PC-3 (cell line): ENCODE data around the gene NAA40. TPM values are rescaled to one million over a fixed set of nuclear protein-coding genes. Genes with fewer than 3 reads are reported as not detected.
A peak's percentile ranks its signal among the peaks of the same experiment; 100 is the strongest.

Experiments
- ATAC-seq: fragments of 200-7000 bp; cut with Tn5 transposase; 2 replicates; pipeline ENCODE4 v1.9.1; 2020; ENCODE audit warnings: mild to moderate bottlenecking, moderate library complexity
- BruUV-seq: library from RNA; stranded (reverse); fragments of 400-500 nt; replicated peaks from 2 replicates; lab custom pipeline; 2021; lab: Mats Ljungman, UMichigan
- CTCF ChIA-PET: fragments of 300-600 bp; sonication (Branson Sonifier 250); formaldehyde crosslinking; loops from one replicate; lab custom pipeline; 2022; ENCODE audit warnings: antibody characterized with exemption; lab: Charles Lee
- POLR2A ChIA-PET: fragments of 300-600 bp; sonication (Branson Sonifier 250); formaldehyde crosslinking; loops from one replicate; lab custom pipeline; 2022; ENCODE audit warnings: antibody characterized with exemption; ENCODE audit not compliant: unreplicated experiment; lab: Charles Lee
- DNase-seq: peaks from one replicate; pipeline ENCODE4 v3.0.0-alpha.2; 2015
- H2AFZ ChIP-seq: fragments of 300-600 bp; sonication (generic); 2 replicates; pipeline ENCODE4 v1.6.0; 2016; ENCODE audit warnings: antibody characterized with exemption, low read length
- H3F3A ChIP-seq: fragments of 300-600 bp; sonication (generic); one replicate; pipeline ENCODE4 v1.6.0; 2017; ENCODE audit warnings: antibody characterized with exemption, low read length, control low read depth, mild to moderate bottlenecking; ENCODE audit not compliant: unreplicated experiment
- H3K27ac ChIP-seq: fragments of 300-600 bp; sonication (generic); 2 replicates; pipeline ENCODE4 v1.5.1; 2016; ENCODE audit warnings: mild to moderate bottlenecking, low read length
- H3K27me3 ChIP-seq: fragments of 300-600 bp; sonication (generic); 2 replicates; pipeline ENCODE4 v1.6.1; 2016; ENCODE audit warnings: low read length, mixed read lengths
- H3K36me3 ChIP-seq: fragments of 300-600 bp; sonication (generic); 2 replicates; pipeline ENCODE4 v1.6.1; 2016; ENCODE audit warnings: low read depth, mixed run types, low read length, mixed read lengths
- H3K4me1 ChIP-seq: fragments of 300-600 bp; sonication (generic); 2 replicates; pipeline ENCODE4 v1.5.1; 2016; ENCODE audit warnings: low read length; ENCODE audit not compliant: insufficient read depth
- H3K4me2 ChIP-seq: fragments of 300-600 bp; sonication (generic); 2 replicates; pipeline ENCODE4 v1.6.0; 2016; ENCODE audit warnings: low read length
- H3K4me3 ChIP-seq: fragments of 300-600 bp; sonication (generic); 2 replicates; pipeline ENCODE4 v1.5.1; 2016; ENCODE audit warnings: mild to moderate bottlenecking, low read length, mixed read lengths
- H3K79me2 ChIP-seq: fragments of 300-600 bp; sonication (generic); 2 replicates; pipeline ENCODE4 v1.6.1; 2017; ENCODE audit warnings: low read length, mixed read lengths
- H3K9ac ChIP-seq: fragments of 300-600 bp; sonication (generic); 2 replicates; pipeline ENCODE4 v1.6.0; 2016; ENCODE audit warnings: mild to moderate bottlenecking, low read length
- H3K9me2 ChIP-seq: fragments of 300-600 bp; sonication (generic); replicated peaks from 2 replicates; pipeline ENCODE4 v1.6.1; 2016; ENCODE audit warnings: mixed run types, low read length, mixed read lengths
- H3K9me3 ChIP-seq: fragments of 300-600 bp; sonication (generic); 2 replicates; pipeline ENCODE4 v1.6.1; 2016; ENCODE audit warnings: low read length, mixed read lengths
- H4K20me1 ChIP-seq: fragments of 300-600 bp; sonication (generic); 2 replicates; pipeline ENCODE4 v1.6.1; 2016; ENCODE audit warnings: low read length, mixed read lengths
- EZH2 ChIP-seq: fragments of 300-600 bp; sonication (generic); IDR thresholded peaks from one replicate; pipeline ENCODE4 v1.6.1; 2017; ENCODE audit warnings: antibody characterized with exemption, mild to moderate bottlenecking, low read length; ENCODE audit not compliant: unreplicated experiment
- EZH2phosphoT487 ChIP-seq: fragments of 300-600 bp; sonication (generic); IDR thresholded peaks from 2 replicates; pipeline ENCODE4 v1.6.1; 2018; ENCODE audit warnings: mild to moderate bottlenecking, antibody characterized with exemption, low read length, borderline replicate concordance
- intact Hi-C: fragments of 100-400 bp; cut with micrococcal nuclease; formaldehyde crosslinking; loops from 2 replicates; pipeline ENCODE4 v1.9.0; 2023
- total RNA-seq: library from RNA; depleted of rRNA; stranded (reverse); fragments of >200 nt; gene quantifications from 2 replicates; pipeline ENCODE4 v1.2.3, GENCODE V29; 2014
- TF ChIP-seq, protein P1 (sequence below): fragments of 300-600 bp; sonication (generic); conservative IDR thresholded peaks from 2 replicates; pipeline ENCODE4 v1.5.1; 2017; ENCODE audit warnings: antibody characterized with exemption, low read depth, mild to moderate bottlenecking, low read length

NAA40 gene
- total RNA-seq, 1 experiment from 2014 or later, result 20.9 TPM

DNA sequence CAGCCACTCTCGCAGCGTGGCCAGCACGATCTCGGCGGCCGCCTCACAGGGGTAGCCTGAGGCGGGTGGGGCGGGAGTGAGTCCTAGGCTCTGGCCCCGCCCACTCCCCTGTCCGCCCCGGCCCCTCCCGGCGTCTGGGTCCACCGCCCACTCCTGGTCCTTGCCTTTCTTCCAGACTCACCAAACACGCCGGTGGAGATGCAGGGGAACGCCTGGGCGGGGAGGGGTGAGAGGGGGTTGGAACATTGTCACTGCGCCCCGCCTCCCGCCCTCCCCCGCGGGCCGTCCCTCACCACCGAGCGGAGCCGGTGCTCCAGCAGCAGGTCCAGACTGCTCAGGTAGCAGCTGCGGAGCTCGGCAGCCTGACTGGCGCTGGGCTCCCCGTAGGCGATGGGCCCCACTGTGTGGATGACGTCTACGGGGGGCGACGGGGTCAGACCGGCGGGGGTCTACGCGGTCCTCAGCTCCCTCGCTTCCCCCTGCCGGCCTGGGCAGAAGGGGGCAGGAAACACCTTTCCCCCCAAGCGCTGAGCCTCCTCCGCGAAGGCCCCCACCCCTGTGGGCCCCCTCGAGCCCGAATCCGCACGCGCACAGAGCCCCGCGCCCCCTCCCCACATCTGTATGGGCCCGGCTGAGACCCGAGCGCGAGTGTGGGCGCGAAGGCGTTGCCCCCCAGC is 60.7 kb downstream of the NAA40 start:
- Histone ChIP-seq H3K4me3 (peak overlapping the region; percentile 43), H4K20me1 (no peaks in the 10 kb centered on the region)

DNA sequence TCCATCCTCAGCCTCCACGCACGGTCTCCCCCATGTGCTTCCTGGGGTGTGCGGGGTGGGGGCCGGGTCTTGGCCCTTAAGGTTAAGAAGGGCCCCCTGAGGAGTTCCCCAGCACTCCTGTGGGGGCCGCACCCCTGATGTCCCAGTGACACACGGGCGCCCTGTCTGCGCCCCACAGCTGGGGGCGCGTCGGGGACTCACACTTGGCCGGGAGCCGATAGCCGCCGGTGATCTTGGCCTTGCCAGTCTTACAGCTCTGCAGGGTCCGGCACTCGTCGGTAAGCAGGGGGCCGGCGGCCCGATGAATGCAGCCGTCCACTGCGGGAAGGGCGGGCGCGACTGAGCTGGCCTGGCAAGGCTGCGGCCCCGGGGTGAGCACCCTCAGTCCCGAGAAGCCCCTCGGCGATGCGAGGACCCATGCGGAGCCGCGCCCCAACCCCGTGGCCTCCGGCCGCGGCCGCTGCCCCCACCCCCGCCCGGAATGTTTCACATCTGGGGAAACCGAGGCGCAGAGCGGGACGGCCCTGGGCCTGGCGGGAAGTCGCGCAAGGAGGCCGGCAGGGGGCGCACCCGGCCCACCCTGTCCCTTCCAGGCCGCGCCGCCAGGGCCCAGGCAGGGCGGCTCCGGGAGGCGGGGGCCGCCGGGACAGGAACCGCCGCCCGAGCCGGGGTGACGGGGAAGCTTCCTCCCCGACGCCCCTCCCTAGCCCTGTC is 61.4 kb downstream of the NAA40 start:
- no peaks in the 10 kb centered on the region for H3K9me3 ChIP-seq
- no peaks in the 10 kb centered on the region for H3F3A ChIP-seq
- no peak overlapping the region for H2AFZ ChIP-seq
- TF ChIP-seq EZH2phosphoT487 (no peak), EZH2 (no peak)
- TF ChIP-seq, protein P1, sequence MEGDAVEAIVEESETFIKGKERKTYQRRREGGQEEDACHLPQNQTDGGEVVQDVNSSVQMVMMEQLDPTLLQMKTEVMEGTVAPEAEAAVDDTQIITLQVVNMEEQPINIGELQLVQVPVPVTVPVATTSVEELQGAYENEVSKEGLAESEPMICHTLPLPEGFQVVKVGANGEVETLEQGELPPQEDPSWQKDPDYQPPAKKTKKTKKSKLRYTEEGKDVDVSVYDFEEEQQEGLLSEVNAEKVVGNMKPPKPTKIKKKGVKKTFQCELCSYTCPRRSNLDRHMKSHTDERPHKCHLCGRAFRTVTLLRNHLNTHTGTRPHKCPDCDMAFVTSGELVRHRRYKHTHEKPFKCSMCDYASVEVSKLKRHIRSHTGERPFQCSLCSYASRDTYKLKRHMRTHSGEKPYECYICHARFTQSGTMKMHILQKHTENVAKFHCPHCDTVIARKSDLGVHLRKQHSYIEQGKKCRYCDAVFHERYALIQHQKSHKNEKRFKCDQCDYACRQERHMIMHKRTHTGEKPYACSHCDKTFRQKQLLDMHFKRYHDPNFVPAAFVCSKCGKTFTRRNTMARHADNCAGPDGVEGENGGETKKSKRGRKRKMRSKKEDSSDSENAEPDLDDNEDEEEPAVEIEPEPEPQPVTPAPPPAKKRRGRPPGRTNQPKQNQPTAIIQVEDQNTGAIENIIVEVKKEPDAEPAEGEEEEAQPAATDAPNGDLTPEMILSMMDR, result peak; percentile 60
- H3K27me3 ChIP-seq, result no peaks in the 10 kb centered on the region
- H3K9ac ChIP-seq, result no peak overlapping the region
- intact Hi-C loops, result loop anchor here (2.0 kb wide), 1 partner anchor 153 kb away; no protein-coding TSS in a partner anchor
- no peaks in the 10 kb centered on the region for H3K9me2 ChIP-seq
- H3K79me2 ChIP-seq, result no peaks in the 10 kb centered on the region
- POLR2A ChIA-PET, result no interaction called here
- peaks cover 24% of the 10 kb centered on the region for H3K36me3 ChIP-seq
- DNase-seq, result peak; percentile 63
- H3K4me1 ChIP-seq, result peaks cover 13% of the 10 kb centered on the region; the same call in 1 of the 2 replicates
- H3K4me3 ChIP-seq, result peak overlapping the region; percentile 43
- peak overlapping the region; percentile 73 for H3K4me2 ChIP-seq
- no peaks in the 10 kb centered on the region for H4K20me1 ChIP-seq
- CTCF ChIA-PET, result interaction anchor here (0.6 to 1.6 kb wide), 4 partner anchors 149 to 1408 kb away, joined by 4 to 7 read pairs (median 4); partner anchors contain the start of gene TUT1
- BruUV-seq, result no TSS peak
- no peak overlapping the region for H3K27ac ChIP-seq
- ATAC-seq, result peak; percentile 50

More for the DNA sequence above, 60.7 kb downstream of the NAA40 start:
- no peaks in the 10 kb centered on the region for H3F3A ChIP-seq
- H3K9me2 ChIP-seq, result no peaks in the 10 kb centered on the region
- intact Hi-C loops, result loop anchor here (2.0 kb wide), 1 partner anchor 153 kb away; no protein-coding TSS in a partner anchor
- BruUV-seq, result no TSS peak
- ChIA-PET POLR2A (no interaction called here), CTCF (interaction anchor here (1.2 to 1.6 kb wide), 2 partner anchors 150 to 153 kb away, joined by 4 to 5 read pairs; no protein-coding TSS in a partner anchor)
- peak; percentile 85 for DNase-seq
- H3K79me2 ChIP-seq, result no peaks in the 10 kb centered on the region
- no peak overlapping the region for H3K9ac ChIP-seq
- ATAC-seq, result peak; percentile 61
- no peaks in the 10 kb centered on the region for H3K27me3 ChIP-seq
- H3K4me2 ChIP-seq, result peak overlapping the region; percentile 73
- peaks cover 13% of the 10 kb centered on the region; the same call in 1 of the 2 replicates for H3K4me1 ChIP-seq
- H3K9me3 ChIP-seq, result no peaks in the 10 kb centered on the region
- H3K36me3 ChIP-seq, result peaks cover 26% of the 10 kb centered on the region
- no peak overlapping the region for H3K27ac ChIP-seq
- H2AFZ ChIP-seq, result no peak overlapping the region
- TF ChIP-seq, protein P1, result no peak
- TF ChIP-seq EZH2phosphoT487 (no peak), EZH2 (no peak)
